Subcutaneous adipose tissue (tissue), 4 donors: Measurements from ENCODE around the gene TMC1. TPM values are rescaled to one million over a fixed set of nuclear protein-coding genes. Genes with fewer than 3 reads are reported as not detected.

Experiments
- total RNA-seq, 4 donors: library from RNA; depleted of rRNA; stranded (reverse); fragments of >200 nt; gene quantifications; one replicate each; pipeline ENCODE4 v1.1.0, GENCODE V29; 2016
- TF ChIP-seq, protein P1 (sequence below): fragments of 450-650 bp; IDR thresholded peaks from one replicate; pipeline ENCODE4 v1.5.1; 2016; ENCODE audit warnings: low read depth, mild to moderate bottlenecking, control low read depth, antibody characterized with exemption, moderate library complexity

Gene TMC1
- total RNA-seq, 4 donors from 2014 or later: 0.17 to 3.6 TPM; not detected in 2

DNA sequence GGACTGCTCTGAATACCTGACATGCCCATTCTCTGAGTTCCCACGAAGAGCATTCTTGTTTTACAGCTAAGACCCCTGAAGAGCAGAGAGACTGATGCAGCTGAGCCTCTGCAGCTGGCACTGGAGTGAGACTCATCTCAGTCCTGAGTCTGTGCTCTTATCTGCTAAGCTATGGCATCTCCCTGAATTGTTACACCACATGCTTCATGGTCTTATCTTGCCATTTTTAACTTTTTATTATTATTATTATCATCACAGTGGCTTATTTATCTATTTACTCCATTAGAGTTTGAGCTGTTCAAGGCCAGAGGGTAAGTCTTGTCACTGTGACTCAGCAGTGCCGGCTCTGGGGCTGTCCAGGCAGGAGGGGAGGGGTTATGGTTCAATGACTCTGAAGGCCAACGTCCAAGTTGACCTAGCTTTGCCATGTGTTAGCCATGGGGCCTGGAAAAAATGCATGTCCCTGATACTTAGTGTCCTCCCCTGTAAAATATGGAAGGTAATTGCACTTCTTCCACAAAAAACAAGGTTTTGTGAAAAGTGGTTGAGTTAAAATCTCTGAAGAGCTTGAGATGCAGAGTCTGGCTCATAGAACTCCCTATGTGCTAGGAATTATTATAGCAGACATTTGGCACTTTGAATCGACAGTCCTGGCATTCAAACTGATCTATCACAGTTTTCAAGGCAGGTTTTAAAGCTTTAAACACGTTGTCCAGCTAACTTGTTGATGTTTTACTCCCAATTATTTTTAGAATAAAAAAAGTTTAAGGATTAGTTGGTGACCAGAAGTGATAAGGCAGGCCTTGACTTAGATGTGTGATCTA, 336.9 kb downstream of the TMC1 start:
- TF ChIP-seq, protein P1, sequence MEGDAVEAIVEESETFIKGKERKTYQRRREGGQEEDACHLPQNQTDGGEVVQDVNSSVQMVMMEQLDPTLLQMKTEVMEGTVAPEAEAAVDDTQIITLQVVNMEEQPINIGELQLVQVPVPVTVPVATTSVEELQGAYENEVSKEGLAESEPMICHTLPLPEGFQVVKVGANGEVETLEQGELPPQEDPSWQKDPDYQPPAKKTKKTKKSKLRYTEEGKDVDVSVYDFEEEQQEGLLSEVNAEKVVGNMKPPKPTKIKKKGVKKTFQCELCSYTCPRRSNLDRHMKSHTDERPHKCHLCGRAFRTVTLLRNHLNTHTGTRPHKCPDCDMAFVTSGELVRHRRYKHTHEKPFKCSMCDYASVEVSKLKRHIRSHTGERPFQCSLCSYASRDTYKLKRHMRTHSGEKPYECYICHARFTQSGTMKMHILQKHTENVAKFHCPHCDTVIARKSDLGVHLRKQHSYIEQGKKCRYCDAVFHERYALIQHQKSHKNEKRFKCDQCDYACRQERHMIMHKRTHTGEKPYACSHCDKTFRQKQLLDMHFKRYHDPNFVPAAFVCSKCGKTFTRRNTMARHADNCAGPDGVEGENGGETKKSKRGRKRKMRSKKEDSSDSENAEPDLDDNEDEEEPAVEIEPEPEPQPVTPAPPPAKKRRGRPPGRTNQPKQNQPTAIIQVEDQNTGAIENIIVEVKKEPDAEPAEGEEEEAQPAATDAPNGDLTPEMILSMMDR: no peak

- TF ChIP-seq, protein P1: no peak
Measured at GRCh38 chr9:72863456-72864094, 342.2 kb downstream of the TMC1 start.

DNA sequence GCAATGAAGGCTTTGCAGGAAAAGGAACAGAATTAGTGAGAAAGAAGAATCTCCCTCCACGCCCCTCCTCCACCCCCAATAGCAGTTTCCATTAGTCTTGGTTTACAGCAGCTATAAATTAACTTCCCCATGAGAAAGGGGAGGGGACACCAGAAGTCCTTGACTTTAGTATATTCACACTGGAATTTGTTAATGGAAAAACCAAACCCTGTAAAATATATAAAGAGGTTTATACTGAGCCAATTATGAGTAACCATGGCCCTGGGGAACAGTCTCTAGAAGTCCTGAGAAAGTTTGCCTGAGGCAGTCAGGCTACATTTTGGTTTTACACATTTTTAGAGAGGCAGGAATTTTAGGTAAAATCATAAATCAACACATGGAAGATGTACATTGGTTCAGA, 342.9 kb downstream of the TMC1 start:
- TF ChIP-seq, protein P1: no peak

- TF ChIP-seq, protein P1: no peak
Measured at GRCh38 chr9:72871685-72872084, 350.3 kb downstream of the TMC1 start.

DNA sequence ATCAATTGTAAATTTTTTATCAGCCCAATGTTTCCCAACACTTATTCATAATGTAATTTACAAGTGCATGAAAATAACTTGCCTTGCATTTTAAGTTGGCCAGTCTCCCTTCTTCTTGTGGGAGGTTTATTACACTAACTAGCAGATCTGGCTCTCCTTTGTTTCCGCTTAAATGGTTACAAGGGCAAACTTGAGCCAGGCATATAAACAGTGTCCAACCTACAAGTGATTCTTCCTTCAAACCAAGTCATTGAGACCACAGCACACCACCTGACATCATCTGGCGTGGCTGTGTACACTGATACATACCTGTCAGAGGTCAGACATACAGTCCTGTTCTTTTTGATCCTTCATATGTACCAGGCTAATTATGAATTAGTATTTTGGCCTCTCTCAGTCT, 351.3 kb downstream of the TMC1 start:
- TF ChIP-seq, protein P1: no peak

DNA sequence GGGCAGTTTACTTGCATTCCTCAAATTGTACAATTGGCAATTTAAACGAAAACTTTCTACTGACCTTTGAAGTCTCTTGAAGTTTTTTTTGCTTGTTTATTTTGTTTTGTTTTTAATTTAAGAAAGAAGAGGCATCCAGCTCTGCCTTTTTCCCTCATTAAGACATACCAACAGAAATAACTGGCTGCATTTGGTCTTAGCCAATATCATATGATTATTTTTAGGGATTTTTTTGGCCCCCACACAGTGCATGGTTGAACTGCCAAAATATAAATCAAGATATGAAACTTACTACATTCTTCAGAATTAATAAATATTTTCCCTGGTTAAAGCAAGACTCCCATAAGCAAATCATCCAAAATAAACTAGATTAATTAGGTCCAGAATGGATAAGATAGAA, 352.0 kb downstream of the TMC1 start:
- TF ChIP-seq, protein P1: no peak

DNA sequence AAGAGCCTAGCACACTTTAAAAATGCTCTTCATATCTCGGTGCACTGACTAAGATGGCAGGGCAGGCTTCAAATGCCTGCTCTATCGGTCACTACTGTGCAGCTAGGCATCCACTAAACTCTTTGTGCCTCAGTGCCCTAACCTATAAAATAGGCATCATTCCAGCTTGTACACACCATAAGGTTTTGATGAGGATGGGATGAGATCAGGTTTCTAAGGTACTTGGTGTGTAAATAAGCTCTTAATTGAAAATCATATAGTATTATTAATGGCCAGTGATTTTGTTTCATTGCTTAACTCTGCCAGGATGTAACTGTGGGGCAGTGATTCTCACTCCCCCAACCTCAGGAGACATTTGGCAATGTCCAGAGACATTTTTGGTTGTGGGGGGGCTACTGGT, 352.9 kb downstream of the TMC1 start:
- TF ChIP-seq, protein P1: no peak
